ENCODE data around the gene CTDSPL. TPM values are rescaled to one million over a fixed set of nuclear protein-coding genes. Genes with fewer than 3 reads are reported as not detected.
"Not testable (repeated sequence)": the region's sequence is repeated elsewhere in the genome, so short reads cannot be mapped to it uniquely, and the experiment has no call there.

The CTDSPL gene
- total RNA-seq, 4 donors from 2014 or later: 78.9 to 130 (median 111) TPM

GRCh38 chr3:37968813-37969595, 107.3 kb downstream of the CTDSPL start:
- Histone ChIP-seq H3K9me3 (no peaks in the 10 kb centered on the region), H3K4me1 (peaks cover 14% of the 10 kb centered on the region), H3K4me3 (no peak overlapping the region), H3K27ac (no peak overlapping the region), H3K27me3 (no peaks in the 10 kb centered on the region), H3K36me3 (peaks cover 41% of the 10 kb centered on the region)
- 69% methylated on average over 5 of the region's 15 CpGs for WGBS
- DNase-seq (ENCODE audit: low spot score in 2 of 2): no peak
- TF ChIP-seq POLR2A (IDR thresholded peaks at IDR 0.05): no peak
- no peak for TF ChIP-seq POLR2AphosphoS5 (IDR thresholded peaks at IDR 0.05)
- TF ChIP-seq EP300 (IDR thresholded peaks at IDR 0.05): no peak
- TF ChIP-seq, protein P1, sequence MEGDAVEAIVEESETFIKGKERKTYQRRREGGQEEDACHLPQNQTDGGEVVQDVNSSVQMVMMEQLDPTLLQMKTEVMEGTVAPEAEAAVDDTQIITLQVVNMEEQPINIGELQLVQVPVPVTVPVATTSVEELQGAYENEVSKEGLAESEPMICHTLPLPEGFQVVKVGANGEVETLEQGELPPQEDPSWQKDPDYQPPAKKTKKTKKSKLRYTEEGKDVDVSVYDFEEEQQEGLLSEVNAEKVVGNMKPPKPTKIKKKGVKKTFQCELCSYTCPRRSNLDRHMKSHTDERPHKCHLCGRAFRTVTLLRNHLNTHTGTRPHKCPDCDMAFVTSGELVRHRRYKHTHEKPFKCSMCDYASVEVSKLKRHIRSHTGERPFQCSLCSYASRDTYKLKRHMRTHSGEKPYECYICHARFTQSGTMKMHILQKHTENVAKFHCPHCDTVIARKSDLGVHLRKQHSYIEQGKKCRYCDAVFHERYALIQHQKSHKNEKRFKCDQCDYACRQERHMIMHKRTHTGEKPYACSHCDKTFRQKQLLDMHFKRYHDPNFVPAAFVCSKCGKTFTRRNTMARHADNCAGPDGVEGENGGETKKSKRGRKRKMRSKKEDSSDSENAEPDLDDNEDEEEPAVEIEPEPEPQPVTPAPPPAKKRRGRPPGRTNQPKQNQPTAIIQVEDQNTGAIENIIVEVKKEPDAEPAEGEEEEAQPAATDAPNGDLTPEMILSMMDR (IDR thresholded peaks at IDR 0.05): no peak

- DNase-seq (ENCODE audit: low spot score in 2 of 2): no peak
- TF ChIP-seq POLR2A (IDR thresholded peaks at IDR 0.05): no peak
- TF ChIP-seq POLR2AphosphoS5 (IDR thresholded peaks at IDR 0.05): no peak
- TF ChIP-seq EP300 (IDR thresholded peaks at IDR 0.05): no peak
- TF ChIP-seq, protein P1 (IDR thresholded peaks at IDR 0.05): no peak
- Histone ChIP-seq H3K27ac (no peak overlapping the region), H3K4me1 (peaks cover 14% of the 10 kb centered on the region), H3K27me3 (no peaks in the 10 kb centered on the region), H3K4me3 (no peak overlapping the region), H3K9me3 (no peaks in the 10 kb centered on the region), H3K36me3 (peaks cover 38% of the 10 kb centered on the region)
- WGBS: 74% methylated on average over 5 of the region's 7 CpGs
Observed at GRCh38 chr3:37969596-37970100, 108.0 kb downstream of the CTDSPL start.

- no peak overlapping the region for H3K27ac ChIP-seq
- H3K4me1 ChIP-seq: peaks cover 14% of the 10 kb centered on the region
Observed at GRCh38 chr3:37970802-37971201, 109.1 kb downstream of the CTDSPL start.

DNA sequence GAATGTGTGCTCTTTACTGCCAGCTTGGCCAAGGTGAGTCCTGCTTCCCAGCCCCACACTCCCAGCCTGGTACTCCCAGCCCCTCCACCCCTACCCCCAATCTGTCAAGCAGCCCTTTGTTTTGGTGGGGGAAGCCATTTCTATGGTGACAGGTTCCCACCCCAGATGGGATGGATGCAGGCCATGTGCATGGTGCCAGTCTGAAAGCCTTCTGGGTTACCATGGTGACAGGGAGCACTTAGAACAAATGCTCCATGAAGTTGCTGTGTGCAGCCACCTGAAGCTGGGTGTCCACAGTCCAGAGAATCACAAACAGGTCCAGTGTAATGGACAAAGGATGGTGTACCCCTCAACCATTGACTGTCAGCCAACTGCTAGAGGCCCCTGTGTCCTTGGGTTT, 109.8 kb downstream of the CTDSPL start:
- no peak for TF ChIP-seq POLR2AphosphoS5 (IDR thresholded peaks at IDR 0.05)
- no peak for TF ChIP-seq POLR2A (IDR thresholded peaks at IDR 0.05)
- TF ChIP-seq, protein P1 (IDR thresholded peaks at IDR 0.05): no peak
- no peak for TF ChIP-seq EP300 (IDR thresholded peaks at IDR 0.05)
- Histone ChIP-seq H3K27ac (no peak overlapping the region), H3K4me1 (peaks cover 14% of the 10 kb centered on the region), H3K4me3 (no peak overlapping the region), H3K36me3 (peaks cover 33% of the 10 kb centered on the region), H3K27me3 (no peaks in the 10 kb centered on the region), H3K9me3 (no peaks in the 10 kb centered on the region)
- DNase-seq (ENCODE audit: low spot score in 2 of 2): no peak

More at GRCh38 chr3:37970802-37971201, 109.1 kb downstream of the CTDSPL start:
- H3K4me3 ChIP-seq: no peak overlapping the region
- WGBS: 67% methylated on average over 5 of the region's 5 CpGs
- no peak for TF ChIP-seq EP300 (IDR thresholded peaks at IDR 0.05)
- no peak for TF ChIP-seq POLR2AphosphoS5 (IDR thresholded peaks at IDR 0.05)
- no peak for TF ChIP-seq POLR2A (IDR thresholded peaks at IDR 0.05)
- TF ChIP-seq, protein P1 (IDR thresholded peaks at IDR 0.05): no peak
- no peaks in the 10 kb centered on the region for H3K9me3 ChIP-seq
- no peak for DNase-seq (ENCODE audit: low spot score in 2 of 2)
- peaks cover 30% of the 10 kb centered on the region for H3K36me3 ChIP-seq
- H3K27me3 ChIP-seq: no peaks in the 10 kb centered on the region

DNA sequence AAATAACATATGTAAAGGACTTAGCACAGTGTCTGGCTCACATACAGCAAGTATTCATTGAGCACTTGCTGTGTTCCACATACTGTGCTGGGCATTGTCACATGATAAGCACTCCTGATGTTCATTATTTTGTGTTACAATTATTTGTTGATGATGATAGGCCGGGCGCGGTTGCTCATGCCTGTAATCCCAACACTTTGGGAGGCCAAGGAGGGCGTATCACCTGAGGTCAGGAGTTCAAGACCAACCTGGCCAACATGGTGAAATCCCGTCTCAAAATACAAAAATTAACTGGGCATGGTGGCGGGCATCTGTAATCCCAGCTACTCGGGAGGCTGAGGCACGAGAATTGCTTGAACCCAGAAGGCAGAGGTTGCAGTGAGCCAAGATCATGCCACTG, 110.4 kb downstream of the CTDSPL start:
- H3K4me3 ChIP-seq; H3K27ac ChIP-seq; DNase-seq (ENCODE audit: low spot score in 2 of 2); H3K27me3 ChIP-seq; H3K9me3 ChIP-seq: not testable (repeated sequence)
- Histone ChIP-seq H3K36me3 (peaks cover 38% of the 10 kb centered on the region), H3K4me1 (peaks cover 14% of the 10 kb centered on the region)
- WGBS: 93% methylated on average over 8 of the region's 8 CpGs

Measured in suprapubic skin (tissue), 4 donors.